ACHN (cell line): ENCODE measurements around the gene PTH2.

Experiments
- DNase-seq: peaks from one replicate; pipeline ENCODE4 v3.0.0-alpha.2; 2015
- in situ Hi-C: cut with HindIII; loops from 2 replicates; pipeline ENCODE4 v1.10.0; 2017; ENCODE audit warnings: low sequenced_read_pairs, low pct_ligation_motif_present, low pct_unique_long_range_greater_than_20kb

PTH2 gene

DNA sequence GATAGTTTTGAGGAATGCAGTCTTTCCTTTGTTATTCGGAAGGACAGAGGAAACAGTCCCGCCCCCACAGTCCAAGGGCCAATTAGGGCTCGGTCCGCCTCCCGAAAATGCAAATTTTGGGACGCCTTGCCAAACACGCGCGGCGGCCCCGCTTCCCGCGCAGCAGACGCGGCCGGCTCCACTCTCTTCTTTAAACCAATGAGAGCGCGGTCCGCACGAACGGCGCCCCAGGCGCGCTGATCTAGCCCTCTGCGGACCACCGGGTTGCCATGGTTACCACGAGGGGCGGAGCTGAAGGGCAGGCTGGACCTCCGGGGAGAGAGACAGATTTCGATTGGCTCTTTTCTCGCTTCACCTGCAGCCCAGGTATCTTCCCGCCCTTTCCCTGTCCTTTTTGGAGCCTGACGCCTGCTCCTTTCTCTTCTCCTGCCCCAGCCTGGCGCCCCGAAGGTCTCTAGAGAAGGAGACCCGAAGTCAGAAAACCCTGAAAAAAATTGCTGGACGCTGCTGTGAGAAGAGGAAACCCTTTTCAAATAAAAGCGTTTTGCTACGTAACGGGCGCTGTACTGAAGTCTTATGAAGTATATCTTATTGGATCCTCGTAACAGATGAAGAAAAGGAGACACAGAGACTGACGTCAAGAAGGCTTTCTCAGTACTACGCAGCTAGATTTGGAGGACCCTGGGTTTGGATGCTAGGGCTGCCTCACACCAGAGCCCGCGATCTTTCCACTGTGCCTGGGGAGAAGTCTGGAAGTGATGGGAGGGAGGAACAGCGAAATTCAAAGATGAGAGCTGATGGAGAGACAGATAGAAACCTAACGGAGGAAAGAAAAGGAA, 2.0 kb downstream of the PTH2 start:
- DNase-seq = no peak
- in situ Hi-C loops = no loop called here

DNA sequence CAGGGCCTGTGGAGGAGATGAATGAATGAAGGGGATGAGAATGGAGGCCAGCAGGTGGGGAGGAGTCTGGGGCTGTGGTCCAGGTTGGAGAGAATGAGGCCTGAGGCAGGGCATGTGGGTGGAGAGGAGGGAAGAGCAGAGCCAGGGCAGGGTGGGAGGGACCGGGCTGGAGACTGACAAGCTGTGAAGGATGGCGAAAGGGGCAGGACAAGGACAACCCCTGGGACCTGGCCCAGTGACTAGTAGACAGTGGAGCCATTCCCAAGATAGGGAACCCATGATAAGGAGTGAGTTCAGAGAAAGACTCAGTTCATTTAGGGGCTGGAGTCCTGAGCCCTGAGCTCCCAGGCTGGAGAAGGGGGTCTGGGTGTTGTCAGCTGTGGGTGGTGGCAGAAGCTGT, 3.0 kb downstream of the PTH2 start:
- in situ Hi-C loops = no loop called here
- DNase-seq = no peak

DNA sequence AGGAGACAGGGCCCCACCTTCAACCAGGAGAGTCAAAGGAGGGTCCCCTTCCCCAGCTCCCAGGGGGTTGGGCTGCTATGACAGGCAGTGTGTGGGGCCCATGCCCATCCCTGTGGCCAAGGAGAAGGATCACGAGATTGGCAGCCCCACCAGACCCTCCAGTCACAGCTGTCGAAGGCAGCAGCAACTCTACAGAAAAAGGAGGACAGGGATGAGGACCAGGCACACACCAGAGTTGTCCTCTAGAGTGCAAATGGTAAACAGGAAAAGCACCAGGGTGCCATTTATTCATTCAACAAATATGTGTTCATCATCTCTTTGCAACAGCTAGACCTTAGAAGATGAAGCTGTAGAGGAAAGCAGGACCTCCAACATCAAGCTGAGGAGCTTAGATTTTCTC, 4.1 kb downstream of the PTH2 start:
- DNase-seq = no peak
- in situ Hi-C loops = no loop called here

DNA sequence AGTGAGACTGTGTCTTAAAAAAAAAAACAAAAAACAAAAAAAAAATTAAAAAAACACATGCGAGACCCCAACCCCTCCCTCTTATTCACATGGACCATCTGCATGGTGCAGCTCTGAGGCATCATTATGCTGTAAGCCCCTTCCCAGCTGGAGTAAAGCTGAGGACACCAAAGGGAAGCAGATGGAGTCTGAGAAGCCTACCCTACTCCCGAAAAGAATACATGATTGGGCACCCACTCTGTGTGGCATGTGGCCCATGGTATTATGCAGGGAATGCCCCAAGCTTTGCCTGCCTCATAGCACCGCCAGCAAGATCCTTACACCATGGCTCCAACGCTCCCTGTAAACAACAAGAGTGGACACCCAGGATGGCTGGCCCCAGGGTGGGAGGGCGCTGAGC, 4.7 kb downstream of the PTH2 start:
- in situ Hi-C loops = no loop called here
- DNase-seq = no peak

DNA sequence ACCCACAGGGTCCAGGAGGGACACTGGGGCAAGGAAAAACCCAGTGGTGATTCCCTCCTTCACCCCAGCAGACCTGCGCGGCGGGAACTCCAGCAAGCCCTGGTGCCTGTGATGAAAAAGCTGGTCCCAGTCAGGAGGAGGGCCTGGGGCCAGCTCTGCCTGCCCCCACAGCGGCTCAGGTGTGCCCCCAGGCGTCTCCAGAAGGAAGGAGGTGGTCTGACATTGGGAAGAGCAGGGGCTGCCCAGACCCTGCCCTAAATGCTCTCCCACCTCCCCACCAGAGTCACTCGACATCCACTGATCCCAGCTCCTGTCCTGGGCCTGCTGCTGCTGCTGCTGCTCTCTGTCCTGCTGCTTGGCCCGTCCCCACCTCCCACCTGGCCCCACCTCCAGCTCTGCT, 6.2 kb downstream of the PTH2 start:
- DNase-seq = no peak
- in situ Hi-C loops = no loop called here

DNA sequence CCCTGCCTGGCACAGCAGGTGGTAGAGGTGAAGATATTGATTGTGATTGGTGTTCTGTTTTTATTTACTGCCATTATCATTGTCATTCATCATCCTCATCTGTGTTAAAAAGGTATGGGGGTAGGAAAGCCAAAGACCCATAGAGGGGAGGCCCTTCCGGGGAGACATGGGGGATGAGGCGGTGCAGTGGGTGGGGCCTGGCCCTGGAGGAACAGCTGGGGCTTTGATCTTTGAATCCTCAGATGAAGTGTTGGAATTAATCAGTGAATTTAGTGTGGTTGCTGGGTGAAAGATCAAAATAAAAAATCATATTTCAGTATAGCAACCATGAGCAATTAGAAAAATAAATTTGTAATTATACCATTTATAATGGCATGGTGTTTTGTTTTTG, 7.4 kb downstream of the PTH2 start:
- DNase-seq = no peak
- in situ Hi-C loops = no loop called here

DNA sequence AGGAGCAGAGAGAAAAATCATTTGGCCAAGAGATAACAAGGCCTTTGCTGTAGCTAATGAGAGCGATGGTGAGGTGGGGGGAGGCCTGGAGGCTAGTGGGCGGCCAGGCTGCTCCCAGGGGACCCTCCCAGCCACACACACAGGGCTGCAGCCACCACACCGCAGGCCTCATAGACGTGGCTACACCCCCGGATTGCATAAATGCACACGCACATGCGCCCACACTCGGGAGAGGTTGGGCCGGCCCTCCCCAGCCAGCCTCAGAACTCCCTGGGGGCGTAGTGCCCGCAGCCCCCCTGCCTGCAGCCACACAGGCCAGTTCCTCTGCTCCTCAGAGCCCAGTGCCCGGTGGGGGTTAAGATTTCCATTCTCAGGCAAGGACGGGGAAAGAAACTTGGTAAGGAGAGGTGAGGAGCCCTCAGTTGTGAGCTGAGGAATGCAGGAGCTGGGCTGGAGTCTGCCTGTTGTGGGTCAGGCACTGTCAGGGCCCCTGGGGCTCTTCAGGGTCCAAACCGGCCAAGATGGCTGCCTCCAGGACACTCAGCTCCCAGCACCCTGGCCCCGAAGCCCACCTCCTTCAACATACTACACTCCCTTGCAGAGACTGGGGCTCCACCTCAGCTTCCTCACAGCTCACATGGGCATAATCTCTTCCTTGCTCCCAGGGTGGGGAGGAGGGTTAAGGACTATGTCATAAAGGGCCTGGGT, 8.0 kb downstream of the PTH2 start:
- DNase-seq = no peak
- in situ Hi-C loops = no loop called here

DNA sequence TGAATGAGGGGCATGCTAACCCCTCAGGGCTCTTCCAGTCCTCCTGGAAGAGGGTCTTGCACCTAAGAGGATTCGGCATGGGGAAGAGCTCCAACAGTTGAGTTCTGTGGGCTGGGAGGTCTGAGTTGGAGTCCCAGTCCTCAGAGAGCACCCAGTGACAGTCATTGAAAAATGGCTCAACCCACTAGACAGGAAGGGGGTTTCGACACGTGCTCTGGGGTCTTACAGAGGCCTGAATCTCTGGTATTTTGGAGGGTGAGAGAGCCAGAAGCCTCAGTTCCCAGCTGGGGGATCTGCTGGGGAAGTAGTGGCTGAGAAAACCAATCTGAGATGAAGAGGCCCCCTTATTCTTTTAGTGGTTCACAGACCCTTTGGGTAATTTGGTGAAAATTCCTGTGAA, 9.0 kb downstream of the PTH2 start:
- DNase-seq = no peak
- in situ Hi-C loops = no loop called here

DNA sequence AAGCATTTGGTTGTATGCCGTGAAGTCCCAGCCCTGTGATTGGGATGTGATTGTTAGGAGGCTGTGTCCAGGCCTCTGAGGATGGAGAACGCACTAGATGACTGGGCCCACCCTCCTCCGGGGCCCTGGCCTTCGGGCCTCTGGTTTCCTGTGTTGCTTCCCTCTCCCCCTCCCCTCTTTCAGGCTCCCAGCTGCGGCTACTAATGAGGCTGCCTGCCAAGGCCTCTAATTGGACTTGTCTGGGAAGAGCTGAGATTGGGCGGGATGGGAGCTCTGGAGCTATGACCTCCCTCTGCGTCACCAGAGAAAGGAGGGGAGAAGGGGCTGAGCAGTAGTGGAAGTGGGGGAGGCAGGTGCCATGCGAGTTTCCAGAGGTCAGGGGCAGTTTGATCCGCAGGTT, 9.9 kb downstream of the PTH2 start:
- DNase-seq = no peak
- in situ Hi-C loops = no loop called here

DNA sequence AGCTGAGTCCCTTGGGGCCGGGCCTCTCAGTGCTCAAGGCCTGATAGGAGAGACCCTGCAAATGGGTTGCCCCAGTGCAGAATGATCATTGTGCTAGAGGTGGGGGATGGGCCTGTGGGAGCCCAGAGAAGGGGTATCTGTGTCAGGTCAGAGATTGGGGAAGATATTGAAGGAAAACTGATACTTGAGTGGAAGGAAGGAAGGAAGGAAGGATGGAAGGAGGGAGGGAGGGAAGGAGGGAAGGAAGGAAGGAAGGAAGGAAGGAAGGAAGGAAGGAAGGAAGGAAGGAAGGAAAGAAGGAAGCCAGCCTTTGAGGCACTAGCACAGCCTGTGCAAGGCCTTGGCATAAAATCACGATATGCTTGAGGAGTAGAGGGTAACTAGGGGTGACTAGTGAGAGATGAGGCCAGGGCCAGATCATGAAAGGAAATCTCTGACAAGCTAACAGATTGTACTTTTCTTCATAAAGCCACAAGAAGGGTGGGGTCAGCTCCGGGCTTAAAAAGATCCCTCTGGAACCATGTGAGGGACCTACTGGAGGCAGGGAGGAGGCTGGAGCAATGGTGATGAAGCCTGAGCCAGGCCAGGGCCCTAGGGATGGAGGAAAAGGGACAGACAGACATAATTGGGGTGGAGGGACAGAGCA, 11.4 kb downstream of the PTH2 start:
- in situ Hi-C loops = no loop called here
- DNase-seq = no peak

DNA sequence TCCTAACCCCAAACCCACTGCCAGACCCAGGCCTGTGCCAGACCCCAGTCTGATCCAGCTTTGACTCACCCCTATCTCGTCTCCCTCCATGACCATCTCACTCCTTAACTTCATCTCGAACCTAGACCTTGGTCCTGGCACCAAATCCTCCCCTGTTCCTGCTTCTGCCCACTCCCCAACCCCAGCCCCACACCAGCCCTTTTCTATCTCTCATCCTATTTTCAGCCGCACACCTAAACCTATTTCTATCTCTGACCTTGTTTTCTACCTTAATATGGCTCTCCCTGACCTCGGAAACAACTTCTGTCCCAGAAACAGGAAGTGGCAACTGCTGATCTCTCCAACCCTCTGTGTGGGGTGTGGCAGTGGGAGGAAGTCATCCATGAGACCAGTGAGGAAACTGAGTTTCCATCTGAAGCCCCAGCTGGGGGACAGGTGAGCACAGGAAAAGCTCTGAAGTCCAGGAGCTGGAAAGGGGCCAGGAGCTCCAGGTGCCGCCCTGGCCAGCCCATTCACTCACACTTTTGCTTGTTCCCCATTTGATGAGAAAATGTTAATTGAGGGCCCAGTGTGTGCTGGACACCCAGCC, 13.7 kb downstream of the PTH2 start:
- DNase-seq = no peak
- in situ Hi-C loops = no loop called here

DNA sequence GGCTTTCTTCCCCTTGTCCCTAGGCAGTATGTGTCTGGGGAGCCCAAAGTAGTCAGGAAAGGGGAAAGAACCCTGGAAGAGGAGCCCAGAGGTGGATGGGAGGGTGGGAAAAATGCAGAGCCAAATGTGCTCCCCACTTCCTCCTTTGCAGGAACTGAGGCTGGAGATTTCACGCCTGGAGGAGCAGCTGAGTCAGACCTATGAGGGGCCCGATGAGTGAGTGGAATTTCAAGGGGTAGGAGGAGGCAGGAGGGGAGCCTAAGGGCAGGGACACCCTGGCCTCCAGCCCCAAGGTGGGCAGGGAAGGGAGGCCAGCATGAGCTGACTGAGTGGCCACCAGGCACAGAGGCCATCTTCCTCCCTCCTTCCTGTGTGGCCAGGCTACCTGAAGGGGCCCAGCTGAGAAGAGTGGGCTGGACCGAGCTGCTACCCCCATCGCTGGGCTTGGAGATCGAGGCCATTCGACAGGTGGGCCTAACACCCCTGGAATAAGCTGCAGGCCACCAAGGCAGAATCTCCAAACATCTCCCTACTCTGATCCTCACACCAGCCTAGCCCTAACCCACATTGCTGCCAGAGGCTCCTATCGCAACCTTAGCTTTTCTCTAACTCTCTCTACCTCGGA, 14.3 kb downstream of the PTH2 start:
- peak; percentile 70 for DNase-seq
- in situ Hi-C loops = no loop called here

DNA sequence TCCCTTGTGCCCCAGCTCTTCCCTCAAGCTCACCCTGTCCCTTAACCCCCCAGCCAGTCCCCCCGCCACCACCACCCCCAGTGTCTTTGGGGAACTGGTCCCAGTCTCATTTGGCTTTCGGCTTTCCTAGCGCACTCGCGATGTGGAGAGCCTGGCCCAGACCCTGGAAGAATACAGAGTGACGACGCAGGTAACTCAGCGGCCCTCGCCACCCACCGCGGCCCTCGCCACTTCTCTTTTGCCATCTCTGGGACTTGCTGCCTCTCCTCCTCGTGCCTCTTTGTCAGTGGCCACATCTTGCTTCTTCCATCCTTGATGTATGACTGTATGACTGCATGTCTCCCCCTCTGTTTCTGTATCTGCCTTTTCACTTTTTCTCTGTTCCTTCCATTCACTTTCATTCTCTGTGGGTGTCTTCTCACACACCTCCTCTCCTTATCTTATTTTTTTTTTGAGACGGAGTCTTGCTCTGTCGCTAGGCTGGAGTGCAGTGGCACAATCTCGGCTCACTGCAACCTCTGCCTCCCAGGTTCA, 15.7 kb downstream of the PTH2 start:
- no peak for DNase-seq
- in situ Hi-C loops = no loop called here

DNA sequence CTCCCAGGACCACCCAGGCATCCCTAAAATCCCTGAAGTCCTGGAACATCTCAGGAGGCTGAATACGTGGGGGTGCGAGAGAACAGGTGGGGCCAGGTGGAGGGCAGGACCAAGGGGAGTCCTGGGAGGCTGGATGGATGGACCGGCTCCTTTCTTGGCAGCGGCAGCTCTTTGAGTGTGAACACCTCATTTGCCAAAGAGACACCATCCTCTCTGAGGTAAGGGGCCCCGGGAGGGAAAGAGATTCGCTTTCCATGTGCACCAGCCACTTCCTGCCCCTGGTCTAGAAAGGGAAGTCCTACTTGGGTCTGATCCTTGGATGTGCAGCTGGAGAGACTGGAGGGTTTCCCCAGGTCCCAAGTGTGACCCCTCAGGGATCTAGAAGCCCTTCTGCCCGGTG, 16.2 kb downstream of the PTH2 start:
- in situ Hi-C loops = no loop called here
- no peak for DNase-seq

DNA sequence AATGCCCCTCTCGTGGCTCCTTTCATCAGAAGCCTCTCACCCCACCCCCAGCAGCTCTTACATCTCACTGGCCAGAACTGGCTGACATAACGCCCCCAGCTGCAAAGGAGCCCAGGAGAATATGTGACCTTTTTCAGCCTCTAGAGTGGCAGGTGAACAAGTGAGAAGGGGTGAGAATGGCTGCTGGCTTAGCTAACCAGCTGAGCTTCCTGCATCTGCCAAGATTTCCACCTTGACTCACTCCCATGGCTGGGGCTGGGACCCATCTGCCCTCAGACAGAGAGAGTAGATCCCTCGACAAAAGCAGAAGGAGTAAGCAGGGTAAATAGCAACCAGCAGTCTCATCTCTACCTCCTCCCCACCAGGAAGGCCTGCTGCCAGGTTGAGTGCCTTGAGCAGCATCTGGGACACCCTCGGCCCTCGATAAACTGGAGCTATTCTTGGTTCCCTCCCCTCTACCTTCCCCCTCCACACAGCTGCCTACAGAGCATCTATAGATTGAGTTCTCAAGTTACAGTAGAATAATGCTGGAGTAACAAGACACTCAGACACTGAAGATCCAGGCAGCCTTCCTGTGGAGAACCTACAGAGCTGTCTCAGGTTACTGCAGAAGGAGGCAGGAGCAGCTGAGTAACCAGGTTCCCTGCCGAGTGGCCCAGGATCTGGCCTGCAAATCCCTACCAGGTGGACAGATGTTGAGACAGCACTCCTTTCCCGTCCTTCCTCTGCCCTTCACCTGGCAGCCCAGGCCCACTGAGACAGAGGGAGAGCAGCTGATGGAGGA, 19.6 kb downstream of the PTH2 start:
- in situ Hi-C loops = no loop called here
- DNase-seq = no peak

DNA sequence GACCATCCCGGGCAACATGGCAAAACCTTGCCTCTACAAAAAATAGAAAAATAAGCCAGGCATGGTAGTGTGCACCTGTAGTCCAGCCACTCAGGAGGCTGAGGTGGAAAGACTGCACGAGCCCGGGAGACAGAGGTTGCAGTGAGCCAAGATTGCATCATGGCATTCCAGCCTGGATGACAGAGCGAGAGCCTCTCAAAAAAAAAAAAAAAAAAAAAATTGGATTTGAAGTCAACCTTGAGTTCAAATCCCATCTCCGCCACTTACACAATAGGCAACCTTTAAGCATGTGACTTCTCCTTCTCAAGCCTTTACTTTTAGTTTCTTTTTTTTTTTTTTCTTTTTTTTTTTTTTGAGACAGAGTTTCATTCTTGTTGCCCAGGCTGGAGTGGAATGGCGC, 23.2 kb downstream of the PTH2 start:
- no peak for DNase-seq
- in situ Hi-C loops = no loop called here

DNA sequence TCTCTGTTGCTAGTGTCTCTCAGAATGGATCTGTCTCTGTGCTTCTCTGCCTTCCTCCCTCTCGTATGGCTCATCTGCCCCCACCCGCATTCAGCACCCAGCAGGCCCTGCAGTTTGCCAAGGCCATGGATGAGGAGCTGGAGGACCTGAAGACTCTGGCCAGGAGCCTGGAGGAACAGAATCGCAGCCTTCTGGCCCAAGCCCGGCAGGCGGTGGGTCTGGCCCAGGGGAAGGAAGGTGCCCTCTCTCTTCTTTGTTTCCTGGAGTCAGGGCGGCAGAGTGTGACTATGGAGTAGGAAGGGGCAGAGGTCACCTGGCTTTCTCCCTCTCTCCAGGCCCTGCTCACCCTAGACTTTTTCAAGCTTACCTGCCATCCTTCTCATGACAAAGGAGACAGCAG, 24.3 kb downstream of the PTH2 start:
- DNase-seq = no peak
- in situ Hi-C loops = no loop called here

DNA sequence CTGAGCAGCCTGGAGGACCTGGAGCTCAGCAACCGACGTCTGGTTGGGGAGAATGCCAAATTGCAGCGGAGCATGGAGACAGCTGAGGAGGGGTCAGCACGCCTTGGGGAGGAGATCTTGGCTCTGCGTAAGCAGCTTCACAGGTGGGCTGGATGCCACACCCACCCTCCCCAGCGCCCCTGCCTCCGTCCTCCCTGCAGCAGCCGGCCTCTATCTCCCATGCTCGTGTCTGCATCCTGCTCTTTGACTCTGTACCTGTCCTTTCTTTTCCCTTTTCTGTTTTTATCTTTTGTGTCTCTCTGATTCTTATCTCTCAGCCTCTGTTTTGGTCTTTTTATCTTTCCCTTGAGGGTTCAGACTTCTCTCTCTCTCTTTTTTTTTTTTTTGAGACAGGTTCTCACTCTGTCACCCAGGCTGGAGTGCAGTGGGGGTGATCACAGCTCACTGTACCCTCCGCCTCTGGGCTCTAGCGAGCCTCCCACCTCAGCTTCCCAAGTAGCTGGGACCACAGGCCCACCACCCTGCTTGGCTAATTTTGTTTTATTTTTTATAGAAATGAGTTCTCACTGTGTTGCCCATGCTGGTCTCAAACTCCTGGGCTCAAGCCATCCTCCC, 25.1 kb downstream of the PTH2 start:
- DNase-seq = no peak
- in situ Hi-C loops = no loop called here
